GM12873 (cell line): ENCODE results near the gene MTIF3.
A peak's percentile ranks its signal among the peaks of the same experiment; 100 is the strongest.

Source experiments
- TF ChIP-seq, protein P1 (sequence below): IDR thresholded peaks from 2 replicates; pipeline ENCODE4 v1.5.1; 2012; ENCODE audit warnings: low read depth, mild to moderate bottlenecking, moderate library complexity, low read length, control low read depth; ENCODE audit not compliant: insufficient read depth; ENCODE audit errors: missing control alignments

The MTIF3 gene

DNA sequence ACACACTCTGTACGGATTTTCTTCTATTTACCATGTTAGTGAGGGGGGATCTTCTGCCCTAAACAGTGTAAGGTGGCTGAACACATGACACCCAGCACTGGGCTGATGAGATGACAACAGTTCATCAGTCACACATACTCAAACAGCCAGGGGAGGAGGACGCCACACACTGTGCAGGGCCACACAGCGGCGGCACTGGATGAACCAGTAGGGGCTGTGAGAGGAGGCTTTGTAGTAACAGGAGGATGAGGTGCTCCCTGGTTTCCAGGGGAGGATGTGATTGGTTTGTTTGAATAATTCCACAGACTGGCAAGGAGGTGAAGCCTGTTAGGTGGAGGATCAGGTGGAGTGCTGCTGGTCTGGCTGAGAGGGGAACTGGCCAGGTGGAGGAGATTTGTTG, 42.3 kb downstream of the MTIF3 start:
- TF ChIP-seq, protein P1, sequence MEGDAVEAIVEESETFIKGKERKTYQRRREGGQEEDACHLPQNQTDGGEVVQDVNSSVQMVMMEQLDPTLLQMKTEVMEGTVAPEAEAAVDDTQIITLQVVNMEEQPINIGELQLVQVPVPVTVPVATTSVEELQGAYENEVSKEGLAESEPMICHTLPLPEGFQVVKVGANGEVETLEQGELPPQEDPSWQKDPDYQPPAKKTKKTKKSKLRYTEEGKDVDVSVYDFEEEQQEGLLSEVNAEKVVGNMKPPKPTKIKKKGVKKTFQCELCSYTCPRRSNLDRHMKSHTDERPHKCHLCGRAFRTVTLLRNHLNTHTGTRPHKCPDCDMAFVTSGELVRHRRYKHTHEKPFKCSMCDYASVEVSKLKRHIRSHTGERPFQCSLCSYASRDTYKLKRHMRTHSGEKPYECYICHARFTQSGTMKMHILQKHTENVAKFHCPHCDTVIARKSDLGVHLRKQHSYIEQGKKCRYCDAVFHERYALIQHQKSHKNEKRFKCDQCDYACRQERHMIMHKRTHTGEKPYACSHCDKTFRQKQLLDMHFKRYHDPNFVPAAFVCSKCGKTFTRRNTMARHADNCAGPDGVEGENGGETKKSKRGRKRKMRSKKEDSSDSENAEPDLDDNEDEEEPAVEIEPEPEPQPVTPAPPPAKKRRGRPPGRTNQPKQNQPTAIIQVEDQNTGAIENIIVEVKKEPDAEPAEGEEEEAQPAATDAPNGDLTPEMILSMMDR = no peak

DNA sequence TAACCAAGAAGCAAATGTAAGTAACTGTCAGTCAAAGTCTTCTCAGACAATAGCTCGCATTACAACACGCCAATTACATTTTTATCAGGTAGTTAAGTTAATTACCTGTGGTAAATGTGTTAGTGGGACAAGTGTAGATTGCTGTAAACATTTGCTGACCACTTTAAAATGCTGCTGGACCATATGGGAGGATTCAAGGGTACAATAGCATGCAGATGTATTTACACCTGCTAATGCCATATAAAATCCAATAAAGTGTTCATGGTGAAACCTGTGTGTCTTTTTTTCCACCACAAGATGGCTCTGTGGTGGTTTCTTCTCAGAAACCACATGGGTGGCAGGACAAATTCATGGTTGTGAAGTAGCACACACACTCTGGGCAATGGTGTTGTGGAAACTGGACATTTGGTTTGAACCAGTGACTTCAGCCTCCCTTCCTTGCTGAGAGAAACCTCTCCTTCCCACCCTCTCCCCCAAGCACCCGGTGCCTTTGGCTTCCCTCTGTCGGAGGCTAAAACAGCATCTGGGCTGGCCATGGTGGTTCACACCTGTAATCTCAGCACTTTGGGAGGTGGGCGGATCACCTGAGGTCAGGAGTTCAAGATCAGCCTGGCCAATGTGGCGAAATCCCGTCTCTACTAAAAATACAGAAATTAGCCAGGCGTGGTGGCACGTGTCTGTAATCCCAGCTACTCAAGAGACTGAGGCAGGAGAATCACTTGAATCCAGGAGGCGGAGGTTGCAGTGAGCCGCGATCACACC, 44.0 kb downstream of the MTIF3 start:
- TF ChIP-seq, protein P1 = peak; percentile 59

DNA sequence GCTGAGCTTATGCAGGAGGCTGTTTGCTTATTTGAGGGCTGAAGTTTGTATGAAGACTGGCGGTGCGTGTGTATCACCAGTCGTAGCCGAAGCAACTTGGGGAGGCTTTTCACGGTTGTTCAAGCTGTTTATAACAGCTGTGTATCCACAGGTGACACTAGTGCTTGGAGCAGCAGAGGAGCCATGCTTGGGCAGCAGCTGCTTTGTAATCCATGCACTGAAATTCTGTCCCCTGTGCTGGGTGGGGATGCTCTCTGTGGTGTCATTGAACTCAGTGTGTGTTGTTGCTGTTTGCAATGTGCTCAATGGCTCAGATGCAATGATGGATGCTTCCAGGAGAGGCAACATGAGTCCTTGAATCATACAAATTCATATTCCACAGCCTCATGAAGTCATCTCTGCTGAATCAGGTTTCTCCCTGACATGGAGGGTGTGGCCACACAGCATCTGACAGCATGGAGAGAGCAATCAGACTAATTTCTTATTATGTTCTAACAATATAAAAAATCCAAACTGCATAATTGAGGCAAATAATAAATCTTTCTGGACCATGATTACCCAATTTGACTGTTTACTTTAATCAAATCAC, 44.7 kb downstream of the MTIF3 start:
- TF ChIP-seq, protein P1 = no peak

DNA sequence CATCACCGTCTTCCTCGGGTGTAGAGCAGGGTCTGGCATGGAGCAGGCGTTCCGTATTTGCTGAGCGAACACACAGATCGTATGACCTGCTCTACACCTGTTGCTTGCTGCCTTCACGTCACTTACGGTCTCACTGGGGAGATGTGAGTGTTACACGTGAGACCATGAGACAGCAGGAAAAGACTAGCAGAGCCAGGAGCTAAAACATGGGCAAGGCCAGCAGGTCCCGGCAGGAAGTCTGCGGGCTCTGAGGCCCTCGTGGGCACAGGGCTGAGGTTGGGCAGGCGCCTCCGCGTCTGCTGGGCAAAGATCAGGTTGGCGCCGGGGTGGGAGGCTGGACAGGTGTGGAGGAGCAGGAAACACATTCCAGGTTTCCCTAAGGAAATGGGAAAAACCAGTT, 45.7 kb downstream of the MTIF3 start:
- TF ChIP-seq, protein P1 = no peak

DNA sequence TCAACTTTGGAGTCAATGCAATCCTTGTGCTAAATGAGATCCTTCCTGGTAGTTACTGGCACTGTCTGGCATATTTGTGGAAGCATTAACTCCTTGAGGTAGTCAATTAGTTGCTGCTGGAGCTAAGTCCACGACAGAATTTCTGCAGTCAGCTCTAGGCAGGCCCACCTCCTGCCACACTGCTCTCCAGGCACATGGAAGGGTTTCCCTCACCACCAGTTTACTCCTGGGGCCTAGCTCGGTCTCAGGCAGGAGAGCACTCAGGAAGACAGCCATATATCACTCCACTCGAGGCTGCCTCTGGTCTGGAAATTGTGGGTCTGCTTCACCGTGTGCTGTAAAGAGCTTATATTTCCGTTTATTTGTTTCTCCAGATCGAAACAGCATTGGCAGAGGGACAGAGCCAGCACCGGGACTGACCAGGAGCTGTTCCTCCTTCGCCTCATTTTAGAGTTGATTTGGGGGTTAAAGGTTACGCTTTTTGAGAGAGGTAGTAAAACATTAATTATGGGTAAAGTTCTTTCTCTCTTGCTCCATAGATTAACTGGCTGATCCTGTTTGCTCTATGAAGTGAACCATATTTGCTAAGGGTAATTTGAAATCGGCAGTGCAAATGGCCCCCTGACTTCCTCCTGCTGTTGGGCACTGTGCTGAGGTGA, 46.5 kb downstream of the MTIF3 start:
- TF ChIP-seq, protein P1 = no peak

DNA sequence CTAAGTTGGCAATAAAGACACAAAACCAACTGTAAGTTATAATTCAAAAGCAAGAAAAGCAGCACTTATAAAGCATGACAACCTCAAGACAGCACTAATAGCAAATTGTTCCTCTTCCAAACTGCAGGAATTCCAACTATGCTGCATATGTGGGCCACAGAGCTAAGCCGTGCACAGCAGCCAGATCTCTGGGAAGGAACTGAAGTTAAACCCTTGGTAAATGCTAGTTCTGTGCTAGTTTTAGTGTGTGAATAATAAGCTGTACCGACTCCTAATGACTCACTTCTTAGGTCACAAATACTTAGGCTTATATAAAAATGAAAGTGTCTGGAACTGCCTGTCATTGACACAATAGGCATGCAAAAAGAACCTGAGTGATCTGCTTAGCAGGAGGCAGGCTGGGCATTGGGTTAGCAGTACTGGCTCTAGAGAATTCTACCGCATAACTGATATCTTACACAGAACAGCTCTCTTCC, 47.1 kb downstream of the MTIF3 start:
- TF ChIP-seq, protein P1 = no peak

DNA sequence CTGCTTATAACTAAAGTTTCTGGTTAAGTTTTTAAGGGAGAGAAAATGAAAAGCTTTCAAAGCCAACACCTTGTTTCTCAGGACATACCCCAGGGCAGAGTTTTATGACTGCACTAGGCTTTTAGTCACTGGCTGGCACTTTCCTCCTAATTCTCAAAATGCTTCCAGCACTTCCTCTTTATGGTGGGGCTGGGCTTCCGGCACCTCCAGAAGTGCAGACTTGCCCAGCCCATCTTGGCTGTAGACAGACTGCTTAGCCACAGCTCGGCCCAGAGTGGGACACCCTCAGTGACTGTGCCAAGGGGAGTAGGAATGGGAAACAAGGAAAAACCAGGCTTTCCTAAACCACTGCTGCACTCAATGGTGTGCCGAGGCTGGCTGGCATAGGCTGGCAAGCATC, 49.2 kb downstream of the MTIF3 start:
- TF ChIP-seq, protein P1 = no peak
